OCI-LY3 (cell line): ENCODE data around the gene UGT1A4.
"Not testable (repeated sequence)": the region's sequence is repeated elsewhere in the genome, so short reads cannot be mapped to it uniquely, and the experiment has no call there.

Experiments used
- CTCF ChIP-seq: fragments of 200-600, 300-600 bp; sonication (generic); IDR thresholded peaks from 2 replicates; pipeline ENCODE4 v1.5.1; 2014; ENCODE audit warnings: antibody characterized with exemption, low read length, low read depth
- EZH2phosphoT487 ChIP-seq: fragments of 200-600 bp; shearing (Covaris generic); IDR thresholded peaks from 2 replicates; pipeline ENCODE4 v1.6.1; 2018; ENCODE audit warnings: antibody characterized with exemption, mixed run types, low read depth

GRCh38 chr2:233745838-233746237 is 27.3 kb downstream of the UGT1A4 start:
- TF ChIP-seq CTCF, EZH2phosphoT487: not testable (repeated sequence)
